Chondrocyte (in vitro differentiated cells): Measurements from ENCODE around the gene ADAMTS14. TPM values are rescaled to one million over a fixed set of nuclear protein-coding genes. Genes with fewer than 3 reads are reported as not detected.

Experiments
- DNase-seq: peaks from one replicate; pipeline ENCODE4 v3.0.0; 2021; ENCODE audit warnings: mixed read lengths, low spot score
- H3K27ac Mint-ChIP-seq: one replicate; pipeline ENCODE4 v1.8.0; 2021; ENCODE audit warnings: mild to moderate bottlenecking, moderate library complexity, mixed read lengths; ENCODE audit not compliant: unreplicated experiment
- H3K27me3 Mint-ChIP-seq: 2 replicates; pipeline ENCODE4 v1.8.0; 2021; ENCODE audit warnings: low read depth, mixed read lengths
- H3K36me3 Mint-ChIP-seq: 2 replicates; pipeline ENCODE4 v1.8.0; 2021; ENCODE audit warnings: low read depth, mixed read lengths
- H3K4me1 Mint-ChIP-seq: 2 replicates; pipeline ENCODE4 v1.8.0; 2021; ENCODE audit warnings: low read depth, mild to moderate bottlenecking, mixed read lengths
- H3K4me3 Mint-ChIP-seq: one replicate; pipeline ENCODE4 v1.8.0; 2021; ENCODE audit warnings: mild to moderate bottlenecking, moderate library complexity, mixed read lengths; ENCODE audit not compliant: unreplicated experiment
- H3K9me3 Mint-ChIP-seq: 2 replicates; pipeline ENCODE4 v1.8.0; 2021; ENCODE audit warnings: low read depth, mixed read lengths
- CTCF ChIP-seq: fragments of 200-600 bp; sonication (generic); IDR thresholded peaks from 2 replicates; pipeline ENCODE4 v1.5.0; 2021; ENCODE audit warnings: antibody characterized with exemption, mild to moderate bottlenecking, moderate library complexity
- total RNA-seq: library from RNA; stranded (reverse); gene quantifications from 3 replicates; pipeline ENCODE4 v1.2.1, GENCODE V29; 2021

ADAMTS14 gene
- total RNA-seq, 1 donor from 2014 or later = 7.7 TPM

- no peak overlapping the region for H3K4me3 Mint-ChIP-seq
- no peaks in the 10 kb centered on the region for H3K27me3 Mint-ChIP-seq
- H3K36me3 Mint-ChIP-seq = peaks cover 4% of the 10 kb centered on the region
- H3K27ac Mint-ChIP-seq = peak overlapping the region; percentile 74
- no peak for DNase-seq
- peaks cover 12% of the 10 kb centered on the region for H3K4me1 Mint-ChIP-seq
- TF ChIP-seq CTCF = no peak
- no peaks in the 10 kb centered on the region for H3K9me3 Mint-ChIP-seq
These were observed 50.6 kb downstream of the ADAMTS14 start for GRCh38 chr10:70722820-70723424.

- H3K4me1 Mint-ChIP-seq = peaks cover 12% of the 10 kb centered on the region
- no peak overlapping the region for H3K4me3 Mint-ChIP-seq
- H3K27me3 Mint-ChIP-seq = no peaks in the 10 kb centered on the region
- H3K9me3 Mint-ChIP-seq = no peaks in the 10 kb centered on the region
- no peak overlapping the region for H3K27ac Mint-ChIP-seq
- H3K36me3 Mint-ChIP-seq = peaks cover 4% of the 10 kb centered on the region
- no peak for TF ChIP-seq CTCF
- DNase-seq = no peak
These were observed 51.5 kb downstream of the ADAMTS14 start for GRCh38 chr10:70723771-70724170.

GRCh38 chr10:70726909-70727495, 54.7 kb downstream of the ADAMTS14 start:
- no peaks in the 10 kb centered on the region for H3K27me3 Mint-ChIP-seq
- H3K36me3 Mint-ChIP-seq = peaks cover 4% of the 10 kb centered on the region
- H3K27ac Mint-ChIP-seq = no peak overlapping the region
- no peaks in the 10 kb centered on the region for H3K9me3 Mint-ChIP-seq
- TF ChIP-seq CTCF = no peak
- H3K4me3 Mint-ChIP-seq = no peak overlapping the region
- peak; percentile 65 for DNase-seq
- peaks cover 16% of the 10 kb centered on the region for H3K4me1 Mint-ChIP-seq

GRCh38 chr10:70728328-70728727, 56.0 kb downstream of the ADAMTS14 start:
- H3K4me3 Mint-ChIP-seq = no peak overlapping the region
- peaks cover 4% of the 10 kb centered on the region for H3K4me1 Mint-ChIP-seq
- TF ChIP-seq CTCF = no peak
- H3K27ac Mint-ChIP-seq = no peak overlapping the region
- H3K36me3 Mint-ChIP-seq = peaks cover 9% of the 10 kb centered on the region
- no peaks in the 10 kb centered on the region for H3K9me3 Mint-ChIP-seq
- no peaks in the 10 kb centered on the region for H3K27me3 Mint-ChIP-seq
- no peak for DNase-seq

- no peak overlapping the region for H3K4me3 Mint-ChIP-seq
- no peaks in the 10 kb centered on the region for H3K27me3 Mint-ChIP-seq
These were observed 57.6 kb downstream of the ADAMTS14 start for GRCh38 chr10:70729763-70730357.

More at GRCh38 chr10:70729763-70730357, 57.6 kb downstream of the ADAMTS14 start:
- TF ChIP-seq CTCF = no peak
- H3K27ac Mint-ChIP-seq = no peak overlapping the region
- H3K9me3 Mint-ChIP-seq = no peaks in the 10 kb centered on the region
- H3K4me1 Mint-ChIP-seq = peaks cover 4% of the 10 kb centered on the region
- no peak for DNase-seq
- H3K36me3 Mint-ChIP-seq = peaks cover 9% of the 10 kb centered on the region
